Measurements from ENCODE around the gene FASN. TPM values are rescaled to one million over a fixed set of nuclear protein-coding genes. Genes with fewer than 3 reads are reported as not detected.
A peak's percentile ranks its signal among the peaks of the same experiment; 100 is the strongest.

The FASN gene
- total and polyA plus RNA-seq, 2 of the 13 experiments (the other 11 are each of a cell fraction or from before 2014, with no cell fraction given) = 51.7 to 101 TPM

DNA sequence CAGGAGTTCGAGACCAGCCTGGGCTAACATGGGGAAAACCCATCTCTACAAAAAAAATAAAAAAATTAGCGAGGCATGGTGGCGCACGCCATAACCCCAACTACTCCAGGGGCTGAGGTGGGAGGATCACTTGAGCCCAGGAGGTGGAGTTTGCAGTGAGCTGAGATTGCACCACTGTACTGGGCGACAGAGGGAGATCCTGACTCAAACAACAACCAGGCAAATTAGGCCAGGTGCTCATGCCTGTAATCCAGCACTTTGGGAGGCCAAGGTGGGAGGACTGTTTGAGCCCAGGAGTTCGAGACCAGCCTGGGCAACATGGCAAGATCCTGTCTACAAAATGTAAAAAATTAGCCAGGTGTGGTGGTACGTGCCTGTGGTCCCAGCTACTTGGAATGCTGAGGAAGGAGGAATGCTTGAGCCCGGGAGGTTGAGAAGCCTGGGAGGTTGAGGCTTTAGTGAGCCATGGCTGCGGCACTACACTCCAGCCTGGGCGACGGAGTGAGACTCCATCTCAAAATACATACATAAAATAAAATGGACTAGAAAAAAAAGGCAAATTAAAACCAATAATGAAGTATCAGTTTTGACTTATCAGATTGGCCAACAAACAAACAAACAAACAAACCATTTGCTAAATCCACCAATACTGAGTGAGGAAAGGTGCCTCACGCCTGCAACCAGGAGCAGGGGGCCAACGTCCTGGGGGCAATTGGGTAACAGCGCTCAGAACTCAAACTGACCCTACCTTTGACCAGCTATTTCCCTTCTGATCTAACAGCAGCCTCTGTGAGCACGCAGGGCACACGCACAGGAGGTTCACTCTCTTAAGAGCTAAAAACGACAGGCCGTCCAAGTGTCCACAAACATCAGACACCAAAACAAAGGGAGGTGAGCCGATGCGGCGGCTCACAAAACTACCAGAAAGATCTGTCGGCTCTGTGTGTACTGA lies 19.4 kb upstream of the FASN start (continued):
- TF ChIP-seq TFDP1 (CRISPR knock-in tag; IDR thresholded peaks at IDR 0.05; ENCODE audit: borderline replicate concordance) (no peak), KAT8 (CRISPR knock-in tag; IDR thresholded peaks at IDR 0.05) (no peak), KMT2B (CRISPR knock-in tag; IDR thresholded peaks at IDR 0.05) (no peak), TOPORS (CRISPR knock-in tag; IDR thresholded peaks at IDR 0.05) (no peak), ZNF136 (CRISPR knock-in tag; IDR thresholded peaks at IDR 0.05; ENCODE audit: low read depth) (no peak), SPEN (CRISPR knock-in tag; IDR thresholded peaks at IDR 0.05; ENCODE audit: low read depth) (no peak), BCL6 (CRISPR knock-in tag; IDR thresholded peaks at IDR 0.05) (peak; percentile 54; the same call in 1 of the 2 replicates), SRSF1 (optimal IDR thresholded peaks at IDR 0.05; ENCODE audit: low read depth, low read length) (no peak), MXD4 (CRISPR knock-in tag; IDR thresholded peaks at IDR 0.05) (no peak), KMT2A (CRISPR knock-in tag; IDR thresholded peaks at IDR 0.05) (no peak), ZSCAN29 (CRISPR knock-in tag; conservative IDR thresholded peaks at IDR 0.05) (no peak), ZNF205 (CRISPR knock-in tag; IDR thresholded peaks at IDR 0.05) (no peak), ATF6 (CRISPR knock-in tag; conservative IDR thresholded peaks at IDR 0.05) (no peak), TEF (CRISPR knock-in tag; IDR thresholded peaks at IDR 0.05) (no peak), ZIK1 (CRISPR knock-in tag; IDR thresholded peaks at IDR 0.05; ENCODE audit: borderline replicate concordance, low read depth) (no peak), MAF1 (CRISPR knock-in tag; IDR thresholded peaks at IDR 0.05; ENCODE audit: borderline replicate concordance) (no peak), NFKBIZ (CRISPR knock-in tag; IDR thresholded peaks at IDR 0.05) (no peak), ZNF160 (CRISPR knock-in tag; IDR thresholded peaks at IDR 0.05) (no peak), PITX1 (CRISPR knock-in tag; IDR thresholded peaks at IDR 0.05) (peak; percentile 33; the same call in 1 of the 2 replicates), FOSL1 (CRISPR knock-in tag; IDR thresholded peaks at IDR 0.05; ENCODE audit: borderline replicate concordance) (no peak), ZKSCAN1 (IDR thresholded peaks at IDR 0.05; ENCODE audit: low read length) (no peak), SP2 (CRISPR knock-in tag; IDR thresholded peaks at IDR 0.05) (no peak), IRX3 (CRISPR knock-in tag; IDR thresholded peaks at IDR 0.05; ENCODE audit: borderline replicate concordance, low read depth) (no peak), MIXL1 (CRISPR knock-in tag; IDR thresholded peaks at IDR 0.05) (peak; percentile 39; the same call in 1 of the 2 replicates)
- TF ChIP-seq, protein P1, sequence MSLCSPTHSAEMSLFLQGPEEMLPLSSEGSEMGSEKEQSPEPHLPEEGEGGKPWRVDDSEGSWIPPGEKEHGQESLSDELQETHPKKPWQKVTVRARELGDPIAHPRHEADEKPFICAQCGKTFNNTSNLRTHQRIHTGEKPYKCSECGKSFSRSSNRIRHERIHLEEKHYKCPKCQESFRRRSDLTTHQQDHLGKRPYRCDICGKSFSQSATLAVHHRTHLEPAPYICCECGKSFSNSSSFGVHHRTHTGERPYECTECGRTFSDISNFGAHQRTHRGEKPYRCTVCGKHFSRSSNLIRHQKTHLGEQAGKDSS (CRISPR knock-in tag; IDR thresholded peaks at IDR 0.05; ENCODE audit: borderline replicate concordance, low read depth) = no peak

Measured in HepG2 (cell line).